Thoracic aorta endothelial cell (primary cell): ENCODE results near the gene OR5P2. TPM values are rescaled to one million over a fixed set of nuclear protein-coding genes. Genes with fewer than 3 reads are reported as not detected.

ENCODE experiments used
- total RNA-seq: library from RNA; depleted of rRNA; stranded (reverse); fragments of >200 nt; gene quantifications from 2 replicates; pipeline ENCODE4 v1.2.3, GENCODE V29; 2012

Gene OR5P2, protein sequence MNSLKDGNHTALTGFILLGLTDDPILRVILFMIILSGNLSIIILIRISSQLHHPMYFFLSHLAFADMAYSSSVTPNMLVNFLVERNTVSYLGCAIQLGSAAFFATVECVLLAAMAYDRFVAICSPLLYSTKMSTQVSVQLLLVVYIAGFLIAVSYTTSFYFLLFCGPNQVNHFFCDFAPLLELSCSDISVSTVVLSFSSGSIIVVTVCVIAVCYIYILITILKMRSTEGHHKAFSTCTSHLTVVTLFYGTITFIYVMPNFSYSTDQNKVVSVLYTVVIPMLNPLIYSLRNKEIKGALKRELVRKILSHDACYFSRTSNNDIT
- total RNA-seq = not detected in 2 replicates

DNA sequence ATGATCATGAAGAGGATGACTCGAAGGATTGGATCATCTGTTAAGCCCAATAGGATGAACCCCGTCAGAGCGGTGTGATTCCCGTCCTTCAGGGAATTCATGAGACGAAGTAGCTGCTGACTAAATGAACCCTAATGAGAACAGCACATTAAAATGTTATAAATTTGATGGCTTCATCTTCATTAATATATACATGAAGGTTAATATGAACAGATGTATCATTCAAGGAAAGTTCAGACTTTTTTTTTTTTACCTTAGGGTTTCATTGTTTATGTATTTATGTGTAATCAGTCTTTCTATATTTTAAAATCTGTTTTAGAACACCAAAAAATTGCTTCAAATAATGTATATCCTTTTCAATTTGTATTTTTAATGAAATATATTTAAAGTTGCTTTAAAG, at the start of gene OR5P2:
OR5P2 (minus strand) TSS at position 101 of the 400 bp plus-strand sequence; CDS start at position 101, 0 bp downstream.

DNA sequence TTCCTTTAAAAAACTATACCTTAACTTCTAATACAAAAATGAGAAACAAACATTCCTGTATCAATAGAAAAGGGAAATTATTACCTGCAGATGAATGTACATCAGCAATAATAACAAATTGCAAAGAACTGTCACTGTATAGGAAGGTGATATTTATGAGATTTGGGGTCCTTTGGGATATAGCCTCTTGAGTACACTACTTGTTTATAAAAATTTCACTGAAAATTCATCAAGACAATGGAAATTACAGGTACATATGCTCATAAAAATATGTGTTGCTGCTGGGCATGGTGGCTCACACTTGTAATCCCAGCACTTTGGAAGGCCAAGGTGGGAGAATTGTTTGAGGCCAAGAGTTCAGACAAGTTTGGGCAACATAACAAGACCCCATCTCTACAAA, 34.0 kb upstream of the OR5P2 start, which contains the start of gene OR5P3:
OR5P3 (minus strand) TSS at position 101 of the 400 bp plus-strand sequence.

Other genes starting within 250 kb of the OR5P2 start
- 1.1 and 6.3 TPM in 2 replicates for gene CYB5R2, start 123.4 kb downstream of the OR5P2 start, total RNA-seq
- gene OVCH2, start 90.5 kb downstream of the OR5P2 start, total RNA-seq = not detected in 2 replicates
- gene OR5P3, start 33.9 kb upstream of the OR5P2 start, total RNA-seq = not detected in 2 replicates
- gene OR10A6, start 134.3 kb upstream of the OR5P2 start, total RNA-seq = not detected in 2 replicates
- gene OR10A3, start 144.8 kb upstream of the OR5P2 start, total RNA-seq = not detected in 2 replicates
- not detected in 2 replicates for gene NLRP10, start 168.5 kb upstream of the OR5P2 start, total RNA-seq
- 254 and 373 TPM in 2 replicates for gene EIF3F, start 190.4 kb upstream of the OR5P2 start, total RNA-seq